CMK (cell line): Measurements from ENCODE around the gene SND1.

Experiments
- DNase-seq: peaks from one replicate; pipeline ENCODE4 v3.0.0-alpha.2; 2010; ENCODE audit warnings: low read depth

Gene SND1

GRCh38 chr7:127802845-127803244 is 150.9 kb downstream of the SND1 start:
- no peak for DNase-seq

- no peak for DNase-seq
Observed at GRCh38 chr7:127803626-127804025, 151.6 kb downstream of the SND1 start.

- DNase-seq, result no peak
Observed at GRCh38 chr7:127807340-127807739, 155.3 kb downstream of the SND1 start.

- no peak for DNase-seq
Observed at GRCh38 chr7:127807829-127808228, 155.8 kb downstream of the SND1 start.

- no peak for DNase-seq
Observed at GRCh38 chr7:127809261-127809702, 157.3 kb downstream of the SND1 start.

- DNase-seq, result no peak
Observed at GRCh38 chr7:127810113-127810512, 158.1 kb downstream of the SND1 start.

- DNase-seq, result no peak
Observed at GRCh38 chr7:127810696-127811660, 159.0 kb downstream of the SND1 start.

GRCh38 chr7:127812540-127812939 is 160.5 kb downstream of the SND1 start:
- DNase-seq, result no peak

- no peak for DNase-seq
Observed at GRCh38 chr7:127813991-127814541, 162.1 kb downstream of the SND1 start.

GRCh38 chr7:127815631-127816145 is 163.7 kb downstream of the SND1 start:
- no peak for DNase-seq

- no peak for DNase-seq
Observed at GRCh38 chr7:127816354-127817190, 164.6 kb downstream of the SND1 start.

- no peak for DNase-seq
Observed at GRCh38 chr7:127817466-127817865, 165.5 kb downstream of the SND1 start.

GRCh38 chr7:127818306-127818705 is 166.3 kb downstream of the SND1 start:
- no peak for DNase-seq

GRCh38 chr7:127819975-127820731 is 168.2 kb downstream of the SND1 start:
- DNase-seq, result no peak

GRCh38 chr7:127820732-127821085 is 168.7 kb downstream of the SND1 start:
- no peak for DNase-seq

GRCh38 chr7:127821146-127821545 is 169.2 kb downstream of the SND1 start:
- no peak for DNase-seq

- no peak for DNase-seq
Observed at GRCh38 chr7:127822822-127823508, 171.0 kb downstream of the SND1 start.

- no peak for DNase-seq
Observed at GRCh38 chr7:127824682-127825081, 172.7 kb downstream of the SND1 start.

- DNase-seq, result no peak
Observed at GRCh38 chr7:127828843-127829500, 177.0 kb downstream of the SND1 start.
